NB4 (cell line): ENCODE measurements around the gene POM121C.
"Not testable (repeated sequence)": the region's sequence is repeated elsewhere in the genome, so short reads cannot be mapped to it uniquely, and the experiment has no call there.

Experiments used
- DNase-seq: peaks from one replicate; pipeline ENCODE4 v3.0.0; 2010; ENCODE audit warnings: low read depth
- H3K4me3 ChIP-seq: one replicate; pipeline ENCODE4 v1.5.1; 2011; ENCODE audit warnings: mild to moderate bottlenecking, low read depth, low read length, moderate library complexity

Gene POM121C

DNA sequence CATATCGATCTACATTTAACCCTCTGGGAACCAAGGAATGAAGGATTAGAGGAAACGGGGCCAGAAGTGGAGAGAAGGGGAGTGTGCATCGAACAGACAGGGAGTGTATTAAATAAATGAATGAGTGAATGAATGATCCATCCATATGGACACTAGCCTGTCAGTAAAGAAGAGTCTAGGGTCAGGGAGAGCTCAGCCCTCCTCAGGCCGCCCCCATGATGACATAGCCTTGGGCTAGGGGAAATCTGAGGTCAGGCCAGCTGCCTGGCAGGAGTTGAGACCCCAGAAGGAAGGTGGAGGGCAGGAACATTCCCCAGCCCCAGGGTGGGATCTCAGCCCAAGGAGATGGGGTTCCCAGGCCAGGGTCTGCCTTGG, 112.0 kb downstream of the POM121C start:
- not testable (repeated sequence) for DNase-seq, H3K4me3 ChIP-seq

DNA sequence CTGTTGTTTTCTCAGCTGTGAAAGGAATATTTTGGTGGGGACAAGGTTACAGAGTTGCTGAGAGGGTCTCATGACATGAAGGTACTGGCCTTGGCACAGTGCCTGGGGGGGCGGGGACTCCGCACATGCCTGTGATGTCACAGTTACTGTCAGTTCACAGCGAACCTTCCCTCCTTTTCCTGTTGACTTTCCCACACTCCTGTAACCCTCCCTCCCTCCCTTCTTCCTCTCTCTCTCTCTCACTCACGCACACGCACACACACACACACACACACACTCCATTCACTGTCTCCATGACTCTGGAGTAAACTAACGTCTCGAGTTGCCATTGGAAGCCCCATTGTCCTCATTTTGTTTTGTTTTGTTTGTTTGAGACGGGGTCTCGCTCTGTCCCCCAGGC, 118.8 kb downstream of the POM121C start:
- not testable (repeated sequence) for DNase-seq, H3K4me3 ChIP-seq
